Uterus (tissue), 2 donors: Measurements from ENCODE around the gene OR5W2.

ENCODE experiments used
- CTCF ChIP-seq, 4 experiments: fragments of 200-600 bp in 2 of 4; fragments of 450-650 bp in 2 of 4; sonication (generic) in 2 of 4; IDR thresholded peaks; one replicate each; pipeline ENCODE4 v1.5.1; 2016 to 2019; ENCODE audit warnings: antibody characterized with exemption in 4 of 4, mild to moderate bottlenecking in 2 of 4, moderate library complexity in 1 of 4
- POLR2A ChIP-seq, 2 donors: fragments of 450-650 bp; IDR thresholded peaks; one replicate each; pipeline ENCODE4 v1.6.1; 2016; ENCODE audit warnings: antibody characterized with exemption in 2 of 2, mild to moderate bottlenecking in 1 of 2, moderate library complexity in 1 of 2

- no peak for TF ChIP-seq CTCF (IDR thresholded peaks at IDR 0.05)
- no peak for TF ChIP-seq POLR2A (IDR thresholded peaks at IDR 0.05)
These were observed 19.2 kb downstream of the OR5W2 start for GRCh38 chr11:55895216-55895615.
